A673 (cell line): ENCODE data around the gene PTGER1. TPM values are rescaled to one million over a fixed set of nuclear protein-coding genes. Genes with fewer than 3 reads are reported as not detected.
"Not testable (repeated sequence)": the region's sequence is repeated elsewhere in the genome, so short reads cannot be mapped to it uniquely, and the experiment has no call there.

Experiments
- BruUV-seq: library from RNA; stranded (reverse); fragments of 400-500 nt; replicated peaks from 2 replicates; lab custom pipeline; 2021; lab: Mats Ljungman, UMichigan
- CTCF ChIA-PET: fragments of 300-600 bp; sonication (Branson Sonifier 250); formaldehyde crosslinking; loops from one replicate; lab custom pipeline; 2022; ENCODE audit warnings: antibody characterized with exemption; lab: Charles Lee
- POLR2A ChIA-PET: fragments of 300-600 bp; sonication (Branson Sonifier 250); formaldehyde crosslinking; loops from one replicate; lab custom pipeline; 2022; ENCODE audit warnings: antibody characterized with exemption; ENCODE audit not compliant: low non-redundant PET; lab: Charles Lee
- DNase-seq: peaks from one replicate; pipeline ENCODE4 v3.0.0-alpha.2; 2015; ENCODE audit warnings: low spot score
- H3K27ac ChIP-seq: fragments of 200-600 bp; sonication (generic); 2 replicates; pipeline ENCODE4 v1.5.1; 2016; ENCODE audit warnings: mixed run types, low read depth, mild to moderate bottlenecking, mixed read lengths, antibody characterized with exemption, low read length; ENCODE audit not compliant: poor library complexity, severe bottlenecking
- H3K27me3 ChIP-seq: fragments of 200-600 bp; sonication (generic); replicated peaks from 2 replicates; pipeline ENCODE4 v1.6.1; 2017; ENCODE audit warnings: mixed run types, low read depth, mild to moderate bottlenecking, mixed read lengths, antibody characterized with exemption, low read length; ENCODE audit not compliant: insufficient read depth, poor library complexity
- H3K36me3 ChIP-seq: fragments of 200-600 bp; sonication (generic); 2 replicates; pipeline ENCODE4 v1.6.1; 2016; ENCODE audit warnings: mixed run types, mild to moderate bottlenecking, mixed read lengths, antibody characterized with exemption, low read length; ENCODE audit not compliant: insufficient read depth, poor library complexity, severe bottlenecking
- H3K4me1 ChIP-seq: fragments of 200-600 bp; sonication (generic); 2 replicates; pipeline ENCODE4 v1.6.1; 2017; ENCODE audit warnings: mixed run types, mild to moderate bottlenecking, mixed read lengths, antibody characterized with exemption, low read length; ENCODE audit not compliant: insufficient read depth, poor library complexity, severe bottlenecking
- H3K4me3 ChIP-seq: fragments of 200-600 bp; sonication (generic); 2 replicates; pipeline ENCODE4 v1.5.1; 2016; ENCODE audit warnings: low read depth, mixed run types, mild to moderate bottlenecking, mixed read lengths, low read length; ENCODE audit not compliant: poor library complexity, severe bottlenecking
- H3K9me3 ChIP-seq: fragments of 200-600 bp; sonication (generic); 2 replicates; pipeline ENCODE4 v1.6.1; 2016; ENCODE audit warnings: mixed run types, low read depth, mild to moderate bottlenecking, mixed read lengths, antibody characterized with exemption, low read length; ENCODE audit not compliant: poor library complexity, severe bottlenecking
- EZH2 ChIP-seq: fragments of 200-600 bp; sonication (generic); IDR thresholded peaks from 2 replicates; pipeline ENCODE4 v1.6.1; 2017; ENCODE audit warnings: borderline replicate concordance, low read depth, mild to moderate bottlenecking, mixed read lengths, antibody characterized with exemption, low read length; ENCODE audit not compliant: poor library complexity, severe bottlenecking
- intact Hi-C: fragments of 100-400 bp; cut with micrococcal nuclease; formaldehyde crosslinking; loops from one replicate; pipeline ENCODE4 v1.10.0; 2022; ENCODE audit not compliant: unreplicated experiment
- total RNA-seq: library from RNA; stranded (reverse); gene quantifications from 2 replicates; pipeline ENCODE4 v1.2.3, GENCODE V29; 2021
- TF ChIP-seq, protein P1 (sequence below): fragments of 300-800, 200-600 bp; sonication (generic); conservative IDR thresholded peaks from 2 replicates; pipeline ENCODE4 v1.5.1; 2017; ENCODE audit warnings: low read depth, mild to moderate bottlenecking, antibody characterized with exemption, low read length, moderate library complexity, mixed read lengths

Gene PTGER1
- total RNA-seq, 1 experiment from 2014 or later = not detected

DNA sequence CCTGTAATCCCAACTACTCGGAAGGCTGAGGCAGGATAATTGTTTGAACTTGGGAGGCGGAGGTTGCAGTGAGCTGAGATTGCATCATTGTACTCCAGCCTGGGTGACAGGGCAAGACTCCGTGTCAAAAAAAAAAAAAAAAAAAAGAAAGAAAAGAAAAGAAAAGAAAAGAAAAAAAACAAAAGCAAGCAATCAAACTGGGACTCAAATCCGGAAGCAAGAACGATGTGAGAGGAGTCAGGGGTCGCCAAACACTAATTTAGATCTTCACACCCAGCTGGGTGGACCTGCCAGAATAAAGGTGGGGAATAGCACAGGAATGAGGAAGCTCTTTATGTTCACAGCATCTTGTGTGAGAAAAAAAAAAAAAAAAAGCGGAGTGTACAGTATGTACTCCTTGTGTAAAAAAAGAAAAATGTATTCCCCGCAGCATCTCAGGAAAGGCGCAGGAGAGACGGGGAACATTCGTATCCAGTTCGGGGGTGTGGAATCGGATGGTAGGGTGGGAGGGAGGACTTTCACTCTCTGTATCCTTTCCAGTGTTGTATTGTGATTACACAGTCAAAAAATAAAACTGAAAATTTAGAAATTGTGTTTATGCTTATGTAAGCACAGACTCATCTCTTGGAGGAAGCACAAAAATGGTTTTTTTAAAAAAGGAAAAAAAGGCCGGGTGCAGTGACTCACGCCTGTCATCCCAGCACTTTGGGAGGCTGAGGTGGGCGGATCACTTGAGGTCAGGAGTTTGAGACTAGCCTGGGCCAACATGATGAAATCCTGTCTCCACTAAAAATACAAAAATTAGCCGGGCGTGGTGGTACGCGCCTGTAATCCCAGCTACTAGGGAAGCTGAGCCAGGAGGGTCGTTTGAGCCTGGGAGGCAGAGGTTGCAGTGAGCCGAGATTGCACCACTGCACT, 35.4 kb upstream of the PTGER1 start:
- TF ChIP-seq, protein P1, sequence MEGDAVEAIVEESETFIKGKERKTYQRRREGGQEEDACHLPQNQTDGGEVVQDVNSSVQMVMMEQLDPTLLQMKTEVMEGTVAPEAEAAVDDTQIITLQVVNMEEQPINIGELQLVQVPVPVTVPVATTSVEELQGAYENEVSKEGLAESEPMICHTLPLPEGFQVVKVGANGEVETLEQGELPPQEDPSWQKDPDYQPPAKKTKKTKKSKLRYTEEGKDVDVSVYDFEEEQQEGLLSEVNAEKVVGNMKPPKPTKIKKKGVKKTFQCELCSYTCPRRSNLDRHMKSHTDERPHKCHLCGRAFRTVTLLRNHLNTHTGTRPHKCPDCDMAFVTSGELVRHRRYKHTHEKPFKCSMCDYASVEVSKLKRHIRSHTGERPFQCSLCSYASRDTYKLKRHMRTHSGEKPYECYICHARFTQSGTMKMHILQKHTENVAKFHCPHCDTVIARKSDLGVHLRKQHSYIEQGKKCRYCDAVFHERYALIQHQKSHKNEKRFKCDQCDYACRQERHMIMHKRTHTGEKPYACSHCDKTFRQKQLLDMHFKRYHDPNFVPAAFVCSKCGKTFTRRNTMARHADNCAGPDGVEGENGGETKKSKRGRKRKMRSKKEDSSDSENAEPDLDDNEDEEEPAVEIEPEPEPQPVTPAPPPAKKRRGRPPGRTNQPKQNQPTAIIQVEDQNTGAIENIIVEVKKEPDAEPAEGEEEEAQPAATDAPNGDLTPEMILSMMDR = no peak
- no peak for TF ChIP-seq EZH2
- no TSS peak for BruUV-seq
- Histone ChIP-seq H3K27ac (no peak overlapping the region), H3K4me1 (no peaks in the 10 kb centered on the region), H3K27me3 (no peaks in the 10 kb centered on the region), H3K36me3 (peaks cover 20% of the 10 kb centered on the region), H3K4me3 (no peak overlapping the region), H3K9me3 (no peaks in the 10 kb centered on the region)
- CTCF ChIA-PET = interaction anchor here (0.6 kb wide), 1 partner anchor 288 kb away, joined by 6 read pairs; no protein-coding TSS in a partner anchor
- no peak for DNase-seq
- POLR2A ChIA-PET = interaction anchor here (0.8 kb wide), 1 partner anchor 841 kb away, joined by 17 read pairs; no protein-coding TSS in a partner anchor
- intact Hi-C loops = no loop called here

DNA sequence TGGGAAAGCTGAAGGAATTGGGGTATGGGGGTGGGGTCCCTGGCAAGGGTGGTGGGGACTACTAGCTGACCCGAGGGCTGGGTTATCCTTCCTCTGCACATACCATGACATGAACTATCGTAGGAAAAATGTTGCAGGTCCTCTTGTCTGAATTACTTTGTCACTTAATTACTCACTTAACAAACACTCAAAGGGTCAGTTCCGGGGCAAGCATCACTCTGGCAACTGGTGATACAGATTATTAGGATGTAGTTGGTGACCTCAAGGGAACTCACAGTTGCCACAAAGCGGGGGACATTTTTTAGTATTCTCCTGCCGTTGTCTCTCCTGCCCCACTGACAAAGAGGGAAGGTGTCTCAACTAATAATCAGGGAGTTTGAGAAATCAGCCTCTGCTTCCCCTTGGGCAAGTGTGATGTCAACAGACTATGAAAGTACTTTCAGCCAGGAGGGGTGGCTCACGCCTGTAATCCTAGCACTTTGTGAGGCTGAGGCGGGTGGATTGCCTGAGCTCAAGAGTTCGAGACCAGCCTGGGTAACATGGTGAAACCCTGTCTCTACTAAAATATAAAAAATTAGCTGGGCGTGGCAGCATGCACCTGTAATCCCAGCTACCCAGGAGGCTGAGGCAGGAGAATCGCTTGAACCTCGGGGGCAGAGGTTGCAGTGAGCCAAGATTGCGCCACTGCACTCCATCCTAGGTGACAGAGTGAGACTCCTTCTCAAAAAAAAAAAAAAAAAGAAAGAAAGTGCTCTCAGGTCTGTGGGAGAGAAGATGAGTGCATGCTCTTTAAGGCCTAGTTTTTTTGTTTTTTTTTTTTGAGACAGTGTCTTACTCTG, 32.8 kb upstream of the PTGER1 start:
- H3K36me3 ChIP-seq = no peaks in the 10 kb centered on the region
- ChIA-PET POLR2A (no interaction called here), CTCF (interaction anchor here (0.5 kb wide), 1 partner anchor 100 kb away, joined by 3 read pairs; no protein-coding TSS in a partner anchor)
- intact Hi-C loops = no loop called here
- DNase-seq = no peak
- H3K27me3 ChIP-seq = no peaks in the 10 kb centered on the region
- BruUV-seq = no TSS peak
- TF ChIP-seq, protein P1 = no peak
- TF ChIP-seq EZH2 = no peak
- H3K27ac ChIP-seq = no peak overlapping the region
- H3K4me1 ChIP-seq = no peaks in the 10 kb centered on the region
- H3K4me3 ChIP-seq = no peak overlapping the region
- no peaks in the 10 kb centered on the region for H3K9me3 ChIP-seq

DNA sequence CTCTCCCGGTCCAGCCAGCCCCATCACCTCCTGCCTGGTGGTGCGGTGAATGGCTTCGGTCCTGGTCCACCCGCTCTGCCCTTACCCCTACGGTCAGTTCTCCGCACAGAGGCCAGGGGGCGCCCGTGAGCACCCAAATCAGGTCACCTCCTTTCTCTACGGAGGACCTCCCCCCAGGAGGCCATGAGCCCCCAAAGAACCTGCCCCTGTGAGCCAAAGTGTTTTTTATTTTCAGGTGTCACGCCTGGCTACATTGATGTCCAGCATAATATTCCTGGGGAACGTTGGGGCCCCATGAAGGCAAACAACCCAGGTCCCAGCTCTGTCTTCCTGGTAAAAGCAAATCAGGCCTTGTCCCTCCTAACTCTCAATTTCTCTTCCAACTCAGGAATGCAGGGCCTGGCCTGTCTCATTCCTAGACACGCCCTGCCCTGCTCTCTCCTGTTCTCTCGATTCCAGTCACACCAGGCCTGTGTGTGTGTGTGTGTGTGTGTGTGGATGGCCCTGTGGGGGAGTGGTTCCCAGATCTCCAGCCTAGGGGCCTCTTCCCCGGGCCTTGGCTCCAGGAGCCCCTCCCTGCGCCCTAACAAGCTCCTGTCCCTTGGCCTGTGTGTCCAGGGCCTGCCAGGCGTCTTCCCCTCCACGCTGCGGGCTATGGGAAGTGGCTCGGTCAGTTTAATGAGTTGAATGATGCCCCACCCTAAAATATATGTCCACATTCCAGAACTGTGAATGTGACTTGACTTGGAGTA, 30.5 kb upstream of the PTGER1 start:
- Histone ChIP-seq H3K9me3 (no peaks in the 10 kb centered on the region), H3K4me3 (no peak overlapping the region), H3K27me3 (no peaks in the 10 kb centered on the region), H3K4me1 (no peaks in the 10 kb centered on the region), H3K36me3 (no peaks in the 10 kb centered on the region), H3K27ac (no peak overlapping the region)
- TF ChIP-seq, protein P1 = peak; percentile 88
- TF ChIP-seq EZH2 = no peak
- BruUV-seq = no TSS peak
- POLR2A ChIA-PET = no interaction called here
- peak; percentile 56 for DNase-seq
- CTCF ChIA-PET = interaction anchor here (0.6 kb wide), 1 partner anchor 52 kb away, joined by 3 read pairs; no protein-coding TSS in a partner anchor
- intact Hi-C loops = no loop called here

DNA sequence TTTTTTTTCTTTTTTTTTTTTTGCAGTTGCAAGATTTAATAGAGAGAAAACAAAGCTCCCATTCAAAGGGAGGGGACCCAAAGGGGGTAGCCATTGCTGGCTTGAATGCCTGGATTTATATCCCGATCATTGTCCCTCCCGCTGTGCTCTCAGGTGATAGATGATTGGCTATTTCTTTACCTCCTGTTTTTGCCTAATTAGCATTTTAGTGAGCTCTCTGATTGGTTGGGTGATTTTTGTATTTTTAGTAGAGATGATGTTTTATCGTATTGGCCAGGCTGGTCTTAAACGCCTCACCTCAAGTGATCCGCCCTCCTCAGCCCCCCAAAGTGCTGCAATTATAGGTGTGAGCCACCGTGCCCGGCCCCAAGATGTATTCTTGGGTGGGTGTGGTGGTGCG, 29.4 kb upstream of the PTGER1 start:
- H3K4me3 ChIP-seq, H3K27ac ChIP-seq, intact Hi-C loops, H3K36me3 ChIP-seq, BruUV-seq, H3K4me1 ChIP-seq, DNase-seq, H3K27me3 ChIP-seq, POLR2A ChIA-PET, H3K9me3 ChIP-seq: not testable (repeated sequence)
- CTCF ChIA-PET = interaction anchor here (0.6 to 0.7 kb wide), 2 partner anchors 24 to 1597 kb away, joined by 3 to 5 read pairs; no protein-coding TSS in a partner anchor
